OCI-LY1 (cell line): ENCODE measurements around the gene TSPAN1.
"Not testable (repeated sequence)": the region's sequence is repeated elsewhere in the genome, so short reads cannot be mapped to it uniquely, and the experiment has no call there.

Experiments used
- H2AFZ ChIP-seq: fragments of 200-600 bp; sonication (generic), shearing (Covaris generic); 2 replicates; pipeline ENCODE4 v1.6.0; 2014; ENCODE audit warnings: antibody characterized with exemption, mild to moderate bottlenecking, low read length
- H3F3A ChIP-seq: fragments of 200-600 bp; sonication (generic), shearing (Covaris generic); 2 replicates; pipeline ENCODE4 v1.6.0; 2014; ENCODE audit warnings: mild to moderate bottlenecking, antibody characterized with exemption, low read length, moderate library complexity; ENCODE audit not compliant: insufficient read depth
- H3K27ac ChIP-seq: fragments of 200-600 bp; sonication (generic); 2 replicates; pipeline ENCODE4 v1.5.1; 2014; ENCODE audit warnings: low read length, mixed run types, mild to moderate bottlenecking, low read depth; ENCODE audit not compliant: poor library complexity, severe bottlenecking
- H3K27me3 ChIP-seq: fragments of 200-600 bp; sonication (generic); 2 replicates; pipeline ENCODE4 v1.6.0; 2014; ENCODE audit warnings: antibody characterized with exemption, mild to moderate bottlenecking, low read length, moderate library complexity; ENCODE audit not compliant: insufficient read depth
- H3K36me3 ChIP-seq: fragments of 200-600 bp; sonication (generic); 2 replicates; pipeline ENCODE4 v1.6.1; 2014; ENCODE audit warnings: mild to moderate bottlenecking, antibody characterized with exemption, low read length, moderate library complexity, mixed read lengths; ENCODE audit not compliant: insufficient read depth
- H3K4me1 ChIP-seq: fragments of 200-600 bp; sonication (generic); 2 replicates; pipeline ENCODE4 v1.5.1; 2014; ENCODE audit warnings: mild to moderate bottlenecking, low read length, moderate library complexity; ENCODE audit not compliant: insufficient read depth, severe bottlenecking
- H3K4me2 ChIP-seq: fragments of 200-600 bp; sonication (generic), shearing (Covaris generic); 2 replicates; pipeline ENCODE4 v1.6.1; 2014; ENCODE audit warnings: low read length
- H3K4me3 ChIP-seq: fragments of 200-600 bp; sonication (generic); 2 replicates; pipeline ENCODE4 v1.5.1; 2014; ENCODE audit warnings: low read length, low read depth, mild to moderate bottlenecking, mixed read lengths; ENCODE audit not compliant: poor library complexity, severe bottlenecking
- H3K79me2 ChIP-seq: fragments of 200-600 bp; shearing (Covaris generic); 2 replicates; pipeline ENCODE4 v1.6.1; 2016; ENCODE audit warnings: mixed run types, low read length, mixed read lengths; ENCODE audit not compliant: insufficient read depth
- H3K9ac ChIP-seq: fragments of 200-600 bp; sonication (generic), shearing (Covaris generic); 2 replicates; pipeline ENCODE4 v1.6.1; 2014; ENCODE audit warnings: mild to moderate bottlenecking, low read length, mixed read lengths
- H3K9me2 ChIP-seq: fragments of 200-600 bp; sonication (generic), shearing (Covaris generic); 2 replicates; pipeline ENCODE4 v1.6.1; 2014; ENCODE audit warnings: low read depth, mild to moderate bottlenecking, low read length, mixed read lengths
- H3K9me3 ChIP-seq: fragments of 200-600 bp; shearing (Covaris generic); 2 replicates; pipeline ENCODE4 v1.6.1; 2014; ENCODE audit warnings: low read length, mixed read lengths
- H4K20me1 ChIP-seq: fragments of 200-600 bp; sonication (generic), shearing (Covaris generic); 2 replicates; pipeline ENCODE4 v1.6.0; 2016; ENCODE audit warnings: mild to moderate bottlenecking, low read length; ENCODE audit not compliant: insufficient read depth
- EZH2 ChIP-seq: fragments of 200-600 bp; sonication (generic), shearing (Covaris generic); IDR thresholded peaks from 2 replicates; pipeline ENCODE4 v1.8.0; 2017; ENCODE audit warnings: borderline replicate concordance, mixed run types, mild to moderate bottlenecking, antibody characterized with exemption, low read length, moderate library complexity, mixed read lengths
- TF ChIP-seq, protein P1 (sequence below): fragments of 200-600 bp; sonication (generic), shearing (Covaris generic); IDR thresholded peaks from 2 replicates; pipeline ENCODE4 v1.5.1; 2017; ENCODE audit warnings: mild to moderate bottlenecking, antibody characterized with exemption, low read length, moderate library complexity, mixed read lengths

TSPAN1 gene

DNA sequence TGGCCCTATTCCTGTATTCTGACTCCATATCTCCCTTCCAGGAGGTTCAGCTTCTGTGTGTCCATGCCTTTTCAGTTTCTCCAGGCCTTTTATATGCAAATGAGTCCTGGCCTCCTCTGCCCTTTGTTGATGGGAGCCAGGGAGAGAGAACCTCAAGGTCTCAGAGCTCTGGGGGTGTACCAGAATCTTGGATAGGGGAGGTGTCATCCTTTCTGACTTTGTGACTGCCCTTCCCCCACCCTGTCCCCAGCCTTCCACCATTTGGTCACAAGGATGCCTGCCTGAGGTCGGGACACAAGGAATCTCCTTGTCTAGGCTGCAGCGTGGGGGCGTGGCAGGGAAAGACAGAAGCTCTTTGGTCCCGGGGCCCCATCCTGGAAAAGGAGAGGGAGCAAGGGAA, 46.9 kb downstream of the TSPAN1 start:
- Histone ChIP-seq H3K4me1 (peaks cover 8% of the 10 kb centered on the region), H3K9ac (no peak overlapping the region), H3K79me2 (no peaks in the 10 kb centered on the region), H3K9me3 (no peaks in the 10 kb centered on the region), H3K36me3 (no peaks in the 10 kb centered on the region), H3F3A (no peaks in the 10 kb centered on the region), H3K27me3 (no peaks in the 10 kb centered on the region), H4K20me1 (no peaks in the 10 kb centered on the region), H3K4me3 (no peak overlapping the region), H3K9me2 (no peaks in the 10 kb centered on the region), H3K27ac (no peak overlapping the region), H3K4me2 (no peak overlapping the region), H2AFZ (no peak overlapping the region)
- TF ChIP-seq, protein P1, sequence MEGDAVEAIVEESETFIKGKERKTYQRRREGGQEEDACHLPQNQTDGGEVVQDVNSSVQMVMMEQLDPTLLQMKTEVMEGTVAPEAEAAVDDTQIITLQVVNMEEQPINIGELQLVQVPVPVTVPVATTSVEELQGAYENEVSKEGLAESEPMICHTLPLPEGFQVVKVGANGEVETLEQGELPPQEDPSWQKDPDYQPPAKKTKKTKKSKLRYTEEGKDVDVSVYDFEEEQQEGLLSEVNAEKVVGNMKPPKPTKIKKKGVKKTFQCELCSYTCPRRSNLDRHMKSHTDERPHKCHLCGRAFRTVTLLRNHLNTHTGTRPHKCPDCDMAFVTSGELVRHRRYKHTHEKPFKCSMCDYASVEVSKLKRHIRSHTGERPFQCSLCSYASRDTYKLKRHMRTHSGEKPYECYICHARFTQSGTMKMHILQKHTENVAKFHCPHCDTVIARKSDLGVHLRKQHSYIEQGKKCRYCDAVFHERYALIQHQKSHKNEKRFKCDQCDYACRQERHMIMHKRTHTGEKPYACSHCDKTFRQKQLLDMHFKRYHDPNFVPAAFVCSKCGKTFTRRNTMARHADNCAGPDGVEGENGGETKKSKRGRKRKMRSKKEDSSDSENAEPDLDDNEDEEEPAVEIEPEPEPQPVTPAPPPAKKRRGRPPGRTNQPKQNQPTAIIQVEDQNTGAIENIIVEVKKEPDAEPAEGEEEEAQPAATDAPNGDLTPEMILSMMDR = no peak
- no peak for TF ChIP-seq EZH2

DNA sequence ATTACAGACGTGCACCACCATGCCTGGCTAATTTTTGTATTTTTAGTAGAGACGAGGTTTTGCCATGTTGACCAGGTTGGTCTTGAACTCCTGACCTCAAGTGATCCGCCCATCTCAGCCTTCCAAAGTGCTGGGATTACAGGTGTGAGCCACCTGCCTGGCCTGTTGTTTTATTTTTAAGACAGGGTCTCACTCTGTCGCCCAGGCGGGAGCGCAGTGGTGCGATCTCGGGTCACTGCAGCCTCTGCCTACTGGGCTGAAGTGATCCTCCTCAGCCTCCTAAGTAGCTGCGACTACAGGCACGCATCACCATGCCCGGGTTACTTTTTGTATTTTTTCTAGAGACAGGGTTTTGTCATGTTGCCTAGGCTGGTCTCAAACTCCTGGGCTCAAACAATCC, 48.2 kb downstream of the TSPAN1 start:
- not testable (repeated sequence) for H4K20me1 ChIP-seq, H3F3A ChIP-seq, H3K36me3 ChIP-seq, H2AFZ ChIP-seq, H3K4me1 ChIP-seq, H3K27me3 ChIP-seq, H3K4me3 ChIP-seq, H3K9ac ChIP-seq, H3K9me3 ChIP-seq, H3K79me2 ChIP-seq, H3K27ac ChIP-seq, H3K9me2 ChIP-seq
- H3K4me2 ChIP-seq = peak overlapping the region; percentile 22; the same call in 1 of the 2 replicates

DNA sequence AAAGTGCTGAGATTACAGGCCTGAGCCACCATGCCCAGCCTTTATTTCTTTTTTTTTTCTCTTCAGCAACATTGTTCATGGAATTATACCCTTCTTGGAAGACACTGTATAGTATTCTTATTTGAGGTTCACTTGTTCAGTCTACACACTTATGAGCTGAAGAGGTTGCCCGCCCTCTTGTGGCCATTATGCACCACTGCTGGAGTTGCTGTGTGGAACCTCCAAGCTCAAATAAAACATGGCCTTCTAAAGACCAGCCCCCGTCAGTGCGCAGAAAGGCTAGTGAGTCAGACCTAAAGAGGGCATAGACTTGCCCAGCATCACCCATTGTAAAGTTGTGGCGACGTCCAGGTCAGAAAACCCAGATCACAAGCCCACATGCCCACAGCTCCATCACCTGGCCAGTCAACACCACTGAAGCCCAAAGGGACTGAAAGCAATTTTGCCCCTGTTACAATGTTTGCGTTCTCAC, 48.6 kb downstream of the TSPAN1 start:
- no peak overlapping the region for H3K9ac ChIP-seq
- H3K36me3 ChIP-seq = no peaks in the 10 kb centered on the region
- H3K27me3 ChIP-seq = no peaks in the 10 kb centered on the region
- no peak overlapping the region for H3K4me3 ChIP-seq
- H2AFZ ChIP-seq = no peak overlapping the region
- peak overlapping the region; percentile 22; the same call in 1 of the 2 replicates for H3K4me2 ChIP-seq
- peaks cover 8% of the 10 kb centered on the region for H3K4me1 ChIP-seq
- no peaks in the 10 kb centered on the region for H3K9me2 ChIP-seq
- no peaks in the 10 kb centered on the region for H3K9me3 ChIP-seq
- no peaks in the 10 kb centered on the region for H3K79me2 ChIP-seq
- no peak overlapping the region for H3K27ac ChIP-seq
- no peaks in the 10 kb centered on the region for H4K20me1 ChIP-seq
- no peak for TF ChIP-seq EZH2
- TF ChIP-seq, protein P1 = peak; percentile 99
- 0 out of 2 replicates have a peak, but pooled peaks cover 3% of the 10 kb centered on the region for H3F3A ChIP-seq

DNA sequence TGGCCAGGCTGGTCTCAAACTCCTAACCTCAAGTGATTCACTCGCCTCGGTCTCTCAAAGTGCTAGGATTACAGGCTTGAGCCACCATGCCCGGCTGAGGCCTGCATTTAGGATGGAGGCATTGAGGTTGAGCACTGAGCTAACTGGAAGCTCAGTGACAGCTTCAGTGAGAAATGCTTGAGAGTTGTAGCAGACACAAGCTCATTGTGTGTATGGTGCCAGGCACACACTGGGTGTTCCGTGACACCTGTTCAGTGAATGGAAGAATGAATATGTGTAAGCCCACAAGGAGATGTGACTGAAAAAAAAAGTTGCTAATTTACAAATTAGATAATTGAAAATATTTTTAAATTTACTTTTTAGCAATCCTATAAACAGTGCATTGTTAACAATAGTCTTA, 50.1 kb downstream of the TSPAN1 start:
- Histone ChIP-seq H4K20me1 (no peaks in the 10 kb centered on the region), H3K4me3 (no peak overlapping the region), H3K9me2 (no peaks in the 10 kb centered on the region), H3K27ac (no peak overlapping the region), H3K9me3 (no peaks in the 10 kb centered on the region), H2AFZ (no peak overlapping the region), H3K27me3 (no peaks in the 10 kb centered on the region), H3K4me1 (peaks cover 8% of the 10 kb centered on the region), H3K4me2 (no peak overlapping the region), H3K79me2 (no peaks in the 10 kb centered on the region), H3F3A (0 out of 2 replicates have a peak, but pooled peaks cover 3% of the 10 kb centered on the region), H3K9ac (no peak overlapping the region), H3K36me3 (no peaks in the 10 kb centered on the region)
- TF ChIP-seq, protein P1 = no peak
- no peak for TF ChIP-seq EZH2

DNA sequence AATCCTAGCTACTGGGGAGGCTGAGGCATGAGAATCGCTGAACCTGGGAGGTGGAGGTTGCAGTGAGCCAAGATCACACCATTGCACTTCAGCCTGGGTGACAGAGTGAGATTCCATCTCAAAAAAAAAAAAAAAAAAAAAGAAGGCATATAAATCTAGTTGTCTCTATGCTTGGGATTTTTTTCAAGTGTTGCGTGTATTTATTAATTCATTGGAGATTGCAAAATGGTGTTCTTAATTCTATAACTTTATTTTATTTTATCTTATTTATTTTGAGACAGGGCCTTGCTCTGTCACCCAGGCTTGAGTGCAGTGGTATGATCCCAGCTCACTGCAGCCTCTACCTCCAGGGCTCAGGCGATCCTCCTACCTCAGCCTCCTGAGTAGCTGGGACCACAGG, 56.3 kb downstream of the TSPAN1 start:
- H3K9me3 ChIP-seq, H3F3A ChIP-seq, H3K27ac ChIP-seq, H3K4me2 ChIP-seq, H3K36me3 ChIP-seq, H3K9ac ChIP-seq, H3K79me2 ChIP-seq, H4K20me1 ChIP-seq, H2AFZ ChIP-seq, H3K4me3 ChIP-seq, H3K4me1 ChIP-seq, H3K9me2 ChIP-seq, H3K27me3 ChIP-seq: not testable (repeated sequence)
